NT2/D1 (cell line): ENCODE data around the gene ZNF730.
"Not testable (repeated sequence)": the region's sequence is repeated elsewhere in the genome, so short reads cannot be mapped to it uniquely, and the experiment has no call there.

Experiments
- DNase-seq: peaks from one replicate; pipeline ENCODE4 v3.0.0-alpha.2; 2011; ENCODE audit warnings: low read depth, low spot score
- H3K27me3 ChIP-seq: 2 replicates; pipeline ENCODE4 v1.6.0; 2011; ENCODE audit warnings: mild to moderate bottlenecking; ENCODE audit not compliant: insufficient read length, insufficient read depth
- H3K36me3 ChIP-seq: 2 replicates; pipeline ENCODE4 v1.6.1; 2011; ENCODE audit warnings: mild to moderate bottlenecking, low read length, mixed read lengths; ENCODE audit not compliant: insufficient read depth, insufficient read length
- H3K4me1 ChIP-seq: 2 replicates; pipeline ENCODE4 v1.5.1; 2011; ENCODE audit not compliant: insufficient read depth, insufficient read length
- H3K4me3 ChIP-seq: 2 replicates; pipeline ENCODE4 v1.5.1; 2011; ENCODE audit warnings: low read depth; ENCODE audit not compliant: insufficient read length
- H3K9ac ChIP-seq: 2 replicates; pipeline ENCODE4 v1.6.0; 2011; ENCODE audit warnings: low read depth; ENCODE audit not compliant: insufficient read length
- H3K9me3 ChIP-seq: 2 replicates; pipeline ENCODE4 v1.5.1; 2011; ENCODE audit warnings: mild to moderate bottlenecking, low read length; ENCODE audit not compliant: insufficient read depth
- SUZ12 ChIP-seq: IDR thresholded peaks from 2 replicates; pipeline ENCODE4 v1.6.1; 2011; ENCODE audit not compliant: insufficient read length, insufficient read depth; ENCODE audit errors: extremely low read depth
- YY1 ChIP-seq: IDR thresholded peaks from 2 replicates; pipeline ENCODE4 v1.6.1; 2011; ENCODE audit not compliant: insufficient read length, insufficient read depth
- ZNF274 ChIP-seq: IDR thresholded peaks from 2 replicates; pipeline ENCODE4 v1.6.1; 2011; ENCODE audit warnings: mild to moderate bottlenecking, low read depth, low read length

The ZNF730 gene

GRCh38 chr19:23098286-23098685, 18.5 kb upstream of the ZNF730 start:
- H3K9ac ChIP-seq, result no peak overlapping the region
- H3K4me1 ChIP-seq, result peaks cover 3% of the 10 kb centered on the region
- peaks cover 96% of the 10 kb centered on the region for H3K36me3 ChIP-seq
- no peaks in the 10 kb centered on the region for H3K27me3 ChIP-seq
- no peak for DNase-seq
- no peak for TF ChIP-seq ZNF274
- TF ChIP-seq SUZ12, result no peak
- TF ChIP-seq YY1, result no peak
- H3K4me3 ChIP-seq, result no peak overlapping the region
- no peaks in the 10 kb centered on the region for H3K9me3 ChIP-seq

- peaks cover 92% of the 10 kb centered on the region for H3K36me3 ChIP-seq
These were observed 17.8 kb upstream of the ZNF730 start for GRCh38 chr19:23098988-23099387.

DNA sequence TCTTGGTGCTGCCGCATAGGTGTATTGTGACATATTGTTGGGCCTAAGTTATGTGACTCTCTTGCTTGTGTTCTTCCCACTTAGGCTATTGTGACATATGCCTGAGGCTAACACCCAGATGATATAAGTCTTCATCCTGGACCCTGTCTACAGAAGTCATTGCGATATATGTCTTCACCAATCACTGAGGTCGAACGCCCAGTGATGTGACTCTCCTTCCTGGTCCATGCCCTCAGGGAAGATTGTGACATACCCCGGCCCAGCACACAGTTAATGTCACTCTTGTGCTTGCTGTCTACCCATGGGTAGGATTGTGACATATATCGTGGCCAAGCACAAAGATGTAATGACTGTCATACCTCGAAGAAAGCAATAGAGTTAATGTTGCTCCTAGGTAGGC, 16.9 kb upstream of the ZNF730 start:
- Histone ChIP-seq H3K36me3 (peaks cover 88% of the 10 kb centered on the region), H3K4me3 (no peak overlapping the region)

More at GRCh38 chr19:23098988-23099387, 17.8 kb upstream of the ZNF730 start:
- Histone ChIP-seq H3K27me3 (no peaks in the 10 kb centered on the region), H3K9me3 (no peaks in the 10 kb centered on the region), H3K9ac (no peak overlapping the region), H3K4me3 (no peak overlapping the region), H3K4me1 (peaks cover 3% of the 10 kb centered on the region)
- no peak for DNase-seq
- TF ChIP-seq YY1 (no peak), SUZ12 (no peak), ZNF274 (no peak)

GRCh38 chr19:23101241-23101640, 15.6 kb upstream of the ZNF730 start:
- H3K4me1 ChIP-seq, result peaks cover 3% of the 10 kb centered on the region
- H3K4me3 ChIP-seq, result no peak overlapping the region
- no peaks in the 10 kb centered on the region for H3K9me3 ChIP-seq
- DNase-seq, result no peak
- peaks cover 80% of the 10 kb centered on the region for H3K36me3 ChIP-seq
- H3K9ac ChIP-seq, result no peak overlapping the region
- H3K27me3 ChIP-seq, result no peaks in the 10 kb centered on the region
- TF ChIP-seq SUZ12 (no peak), YY1 (no peak), ZNF274 (no peak)

More for the DNA sequence above, 16.9 kb upstream of the ZNF730 start:
- no peak for TF ChIP-seq SUZ12
- TF ChIP-seq YY1, result no peak
- no peak for TF ChIP-seq ZNF274
- DNase-seq, result no peak
- Histone ChIP-seq H3K27me3 (no peaks in the 10 kb centered on the region), H3K4me1 (peaks cover 3% of the 10 kb centered on the region), H3K9ac (no peak overlapping the region), H3K9me3 (no peaks in the 10 kb centered on the region)

GRCh38 chr19:23118400-23118799, 1.6 kb downstream of the ZNF730 start:
- peak; percentile 70 for DNase-seq
- Histone ChIP-seq H3K9me3 (no peaks in the 10 kb centered on the region), H3K4me3 (peak overlapping the region; percentile 68), H3K9ac (no peak overlapping the region), H3K27me3 (no peaks in the 10 kb centered on the region), H3K4me1 (no peaks in the 10 kb centered on the region), H3K36me3 (peaks cover 21% of the 10 kb centered on the region)
- TF ChIP-seq YY1, result no peak
- no peak for TF ChIP-seq SUZ12
- TF ChIP-seq ZNF274, result no peak

DNA sequence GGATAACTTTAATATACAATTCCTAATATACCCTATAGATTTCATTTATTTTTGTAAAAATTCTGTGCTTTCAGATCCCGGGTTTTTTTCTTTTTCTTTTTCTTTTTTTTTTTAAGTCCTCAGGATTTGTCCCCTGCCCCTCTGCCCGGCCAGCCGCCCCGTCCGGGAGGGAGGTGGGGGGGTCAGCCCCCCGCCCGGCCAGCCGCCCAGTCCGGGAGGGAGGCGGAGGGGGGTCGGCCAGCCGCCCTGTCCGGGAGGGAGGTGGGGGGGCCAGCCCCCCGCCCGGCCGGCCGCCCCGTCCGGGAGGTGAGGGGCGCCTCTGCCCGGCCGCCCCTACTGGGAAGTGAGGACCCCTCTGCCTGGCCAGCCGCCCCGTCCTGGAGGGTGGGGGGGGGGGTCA, 17.4 kb downstream of the ZNF730 start:
- not testable (repeated sequence) for H3K9ac ChIP-seq, H3K4me3 ChIP-seq, DNase-seq, H3K4me1 ChIP-seq, H3K27me3 ChIP-seq
- peaks cover 30% of the 10 kb centered on the region for H3K9me3 ChIP-seq
- peaks cover 37% of the 10 kb centered on the region for H3K36me3 ChIP-seq

DNA sequence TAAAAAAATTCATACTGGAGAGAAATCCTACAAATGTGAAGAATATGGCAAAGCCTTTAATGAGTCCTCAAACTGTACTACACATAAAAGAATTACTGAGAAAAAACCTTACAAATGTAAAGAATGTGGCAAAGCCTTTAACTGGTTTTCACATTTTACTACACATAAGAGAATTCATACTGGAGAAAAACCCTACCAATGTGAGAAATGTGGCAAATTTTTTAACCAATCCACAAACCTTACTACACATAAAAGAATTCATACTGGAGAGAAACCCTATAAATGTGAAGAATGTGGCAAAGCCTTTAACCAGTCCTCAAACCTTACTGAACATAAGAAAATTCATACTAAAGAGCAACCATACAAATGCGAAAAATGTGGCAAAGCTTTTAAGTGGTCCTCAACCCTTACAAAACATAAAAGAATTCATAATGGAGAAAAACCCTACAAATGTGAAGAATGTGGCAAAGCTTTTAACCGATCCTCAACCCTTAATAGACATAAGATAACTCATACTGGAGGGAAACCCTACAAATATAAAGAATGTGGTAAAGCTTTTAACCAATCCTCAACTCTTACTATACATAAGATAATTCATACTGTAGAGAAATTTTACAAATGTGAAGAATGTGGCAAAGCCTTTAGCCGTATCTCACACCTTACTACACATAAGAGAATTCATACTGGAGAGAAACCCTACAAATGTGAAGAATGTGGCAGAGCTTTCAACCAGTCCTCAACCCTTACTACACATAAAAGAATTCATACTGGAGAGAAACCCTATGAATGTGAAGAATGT, 29.0 kb downstream of the ZNF730 start:
- DNase-seq, result no peak
- Histone ChIP-seq H3K4me3 (no peak overlapping the region), H3K9me3 (peaks cover 90% of the 10 kb centered on the region), H3K9ac (no peak overlapping the region), H3K27me3 (no peaks in the 10 kb centered on the region), H3K36me3 (peaks cover 17% of the 10 kb centered on the region), H3K4me1 (no peaks in the 10 kb centered on the region)
- TF ChIP-seq SUZ12 (no peak), YY1 (no peak), ZNF274 (peak; percentile 59)
